Mesendoderm (in vitro differentiated cells): Measurements from ENCODE around the gene NCKAP1.
"Not testable (repeated sequence)": the region's sequence is repeated elsewhere in the genome, so short reads cannot be mapped to it uniquely, and the experiment has no call there.

Experiments used
- DNase-seq: peaks from one replicate; pipeline ENCODE4 v3.0.0; 2013
- H2AK5ac ChIP-seq: 2 replicates; pipeline ENCODE4 v1.6.1; 2013; ENCODE audit warnings: low read length, inconsistent platforms
- H2BK120ac ChIP-seq: 2 replicates; pipeline ENCODE4 v1.6.1; 2013; ENCODE audit warnings: low read depth, mild to moderate bottlenecking, low read length, moderate library complexity, mixed read lengths
- H2BK15ac ChIP-seq: replicated peaks from 2 replicates; pipeline ENCODE4 v1.6.1; 2013; ENCODE audit warnings: low read depth, mild to moderate bottlenecking, moderate library complexity
- H2BK5ac ChIP-seq: 2 replicates; pipeline ENCODE4 v1.6.1; 2013; ENCODE audit warnings: low read length, inconsistent platforms
- H3K18ac ChIP-seq: 2 replicates; pipeline ENCODE4 v1.6.1; 2013; ENCODE audit warnings: mild to moderate bottlenecking, low read length, mixed read lengths
- H3K23ac ChIP-seq: one replicate; pipeline ENCODE4 v1.6.1; 2013; ENCODE audit warnings: low read length
- H3K27ac ChIP-seq: 2 replicates; pipeline ENCODE4 v1.5.1; 2013; ENCODE audit warnings: low read depth, mild to moderate bottlenecking, inconsistent platforms, low read length, moderate library complexity
- H3K27me3 ChIP-seq: 2 replicates; pipeline ENCODE4 v1.6.1; 2013; ENCODE audit warnings: low read length, control low read depth, mild to moderate bottlenecking, inconsistent platforms; ENCODE audit not compliant: insufficient read depth, poor library complexity
- H3K36me3 ChIP-seq: 2 replicates; pipeline ENCODE4 v1.6.1; 2013; ENCODE audit warnings: low read length, inconsistent platforms; ENCODE audit not compliant: control insufficient read depth, insufficient read depth
- H3K4ac ChIP-seq: one replicate; pipeline ENCODE4 v1.6.1; 2013; ENCODE audit warnings: low read depth, mild to moderate bottlenecking, low read length, moderate library complexity
- H3K4me1 ChIP-seq: 2 replicates; pipeline ENCODE4 v1.6.1; 2013; ENCODE audit warnings: low read depth, low read length, inconsistent platforms; ENCODE audit not compliant: control insufficient read depth
- H3K4me2 ChIP-seq: 2 replicates; pipeline ENCODE4 v1.6.1; 2013; ENCODE audit warnings: low read length
- H3K4me3 ChIP-seq: 2 replicates; pipeline ENCODE4 v1.5.1; 2013; ENCODE audit warnings: mild to moderate bottlenecking, low read length
- H3K56ac ChIP-seq: one replicate; pipeline ENCODE4 v1.6.1; 2013; ENCODE audit warnings: low read length
- H3K79me1 ChIP-seq: 2 replicates; pipeline ENCODE4 v1.6.1; 2013; ENCODE audit warnings: low read length, inconsistent platforms
- H3K79me2 ChIP-seq: 2 replicates; pipeline ENCODE4 v1.6.1; 2013; ENCODE audit warnings: mild to moderate bottlenecking, low read length; ENCODE audit not compliant: control insufficient read depth, insufficient read depth
- H3K9ac ChIP-seq: 2 replicates; pipeline ENCODE4 v1.6.1; 2013; ENCODE audit warnings: low read length, inconsistent platforms
- H4K5ac ChIP-seq: one replicate; pipeline ENCODE4 v1.6.1; 2013; ENCODE audit warnings: low read length
- H4K8ac ChIP-seq: one replicate; pipeline ENCODE4 v1.6.1; 2013; ENCODE audit warnings: low read depth, mild to moderate bottlenecking, control low read depth, low read length, moderate library complexity
- WGBS: extraction: QIAGEN DNeasy Blood & Tissue Kit; methylation state at CpG from one replicate; pipeline ENCODE4 v1.1.7; 2013; ENCODE audit warnings: low lambda C conversion rate, missing lambda C conversion rate; ENCODE audit not compliant: insufficient coverage; ENCODE audit errors: extremely low coverage; 5-methylcytosine and 5-hydroxymethylcytosine counted together

Gene NCKAP1

GRCh38 chr2:183043580-183043979 is 5.3 kb upstream of the NCKAP1 start:
- not testable (repeated sequence) for H3K4ac ChIP-seq, H2BK120ac ChIP-seq, H2BK5ac ChIP-seq, H3K27ac ChIP-seq, H3K4me2 ChIP-seq, H3K79me1 ChIP-seq, H2AK5ac ChIP-seq, H4K8ac ChIP-seq, H3K27me3 ChIP-seq, H4K5ac ChIP-seq, H2BK15ac ChIP-seq, H3K79me2 ChIP-seq, H3K4me1 ChIP-seq, H3K4me3 ChIP-seq, DNase-seq, H3K56ac ChIP-seq, H3K23ac ChIP-seq, H3K36me3 ChIP-seq, H3K9ac ChIP-seq, H3K18ac ChIP-seq
- WGBS = no CpG with 5 or more reads among the region's 8 CpGs

DNA sequence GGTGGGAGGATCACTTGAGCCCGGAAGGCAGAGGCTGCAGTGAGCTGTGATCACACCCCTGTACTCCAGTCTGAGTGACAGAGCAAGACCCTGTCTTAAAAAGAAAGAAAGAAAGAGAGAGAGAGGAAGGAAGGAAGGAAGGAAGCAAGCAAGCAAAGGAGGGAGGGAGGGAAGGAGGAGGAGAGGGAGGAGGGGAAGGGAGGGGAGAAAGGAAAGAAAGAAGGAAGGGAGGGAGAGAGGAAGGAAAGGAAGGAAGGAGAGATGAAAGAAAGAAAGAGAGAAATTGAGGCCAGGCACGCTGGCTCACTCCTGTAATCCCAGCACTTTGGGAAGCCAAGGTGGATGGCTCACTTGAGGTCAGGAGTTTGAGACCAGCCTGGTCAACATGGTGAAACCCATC is 2.3 kb upstream of the NCKAP1 start:
- Histone ChIP-seq H3K79me2 (peaks cover 22% of the 10 kb centered on the region), H3K56ac (no peak overlapping the region), H2BK5ac (no peak overlapping the region), H2AK5ac (no peak overlapping the region), H3K36me3 (no peaks in the 10 kb centered on the region), H3K27me3 (no peaks in the 10 kb centered on the region), H3K4me2 (no peak overlapping the region), H3K4me3 (no peak overlapping the region), H3K4me1 (no peaks in the 10 kb centered on the region), H2BK120ac (no peak overlapping the region), H4K8ac (no peak overlapping the region), H3K79me1 (no peaks in the 10 kb centered on the region), H3K4ac (no peak overlapping the region), H2BK15ac (no peak overlapping the region), H3K27ac (no peak overlapping the region), H3K23ac (no peak overlapping the region), H3K9ac (no peak overlapping the region), H4K5ac (no peak overlapping the region), H3K18ac (no peak overlapping the region)
- no peak for DNase-seq
- WGBS = no CpG with 5 or more reads among the region's 2 CpGs

- peak; percentile 51 for DNase-seq
- no peak overlapping the region for H2AK5ac ChIP-seq
- H4K5ac ChIP-seq = no peak overlapping the region
- H3K4me1 ChIP-seq = no peaks in the 10 kb centered on the region
- peaks cover 41% of the 10 kb centered on the region for H3K79me2 ChIP-seq
- no peak overlapping the region for H2BK15ac ChIP-seq
- H3K9ac ChIP-seq = peak overlapping the region; percentile 91
- H2BK120ac ChIP-seq = no peak overlapping the region
- H3K18ac ChIP-seq = peak overlapping the region; percentile 72
- peak overlapping the region; percentile 85 for H3K23ac ChIP-seq
- H3K4me3 ChIP-seq = peak overlapping the region; percentile 88
- no peaks in the 10 kb centered on the region for H3K36me3 ChIP-seq
- H3K27me3 ChIP-seq = no peaks in the 10 kb centered on the region
- H3K4ac ChIP-seq = peak overlapping the region; percentile 76
- H2BK5ac ChIP-seq = peak overlapping the region; percentile 58
- no CpG with 5 or more reads among the region's 91 CpGs for WGBS
- H4K8ac ChIP-seq = no peak overlapping the region
- no peaks in the 10 kb centered on the region for H3K79me1 ChIP-seq
- H3K27ac ChIP-seq = peak overlapping the region; percentile 74
- peak overlapping the region; percentile 40 for H3K4me2 ChIP-seq
- H3K56ac ChIP-seq = peak overlapping the region; percentile 95
Measured at GRCh38 chr2:183037553-183038340, 510 bp downstream of the NCKAP1 start.

- Histone ChIP-seq H3K4me3 (peak overlapping the region; percentile 88), H3K79me1 (no peaks in the 10 kb centered on the region), H2AK5ac (no peak overlapping the region), H3K18ac (peak overlapping the region; percentile 72), H4K8ac (no peak overlapping the region), H3K23ac (no peak overlapping the region), H2BK15ac (no peak overlapping the region), H3K9ac (peak overlapping the region; percentile 91), H3K36me3 (no peaks in the 10 kb centered on the region), H3K56ac (peak overlapping the region; percentile 95), H3K27ac (peak overlapping the region; percentile 74), H3K79me2 (peaks cover 47% of the 10 kb centered on the region), H3K4ac (peak overlapping the region; percentile 76), H4K5ac (no peak overlapping the region), H2BK120ac (no peak overlapping the region), H3K4me1 (no peaks in the 10 kb centered on the region), H2BK5ac (peak overlapping the region; percentile 47), H3K4me2 (peak overlapping the region; percentile 40), H3K27me3 (no peaks in the 10 kb centered on the region)
- no CpG with 5 or more reads among the region's 4 CpGs for WGBS
- no peak for DNase-seq
Measured at GRCh38 chr2:183037074-183037552, 1.1 kb downstream of the NCKAP1 start.

- peak overlapping the region; percentile 55 for H3K9ac ChIP-seq
- H2BK120ac ChIP-seq = no peak overlapping the region
- peak overlapping the region; percentile 2 for H3K4me3 ChIP-seq
- H3K79me1 ChIP-seq = no peaks in the 10 kb centered on the region
- no peaks in the 10 kb centered on the region for H3K4me1 ChIP-seq
- H3K36me3 ChIP-seq = no peaks in the 10 kb centered on the region
- H3K23ac ChIP-seq = no peak overlapping the region
- no peak overlapping the region for H4K5ac ChIP-seq
- H2BK15ac ChIP-seq = no peak overlapping the region
- H4K8ac ChIP-seq = no peak overlapping the region
- peak overlapping the region; percentile 11 for H3K4me2 ChIP-seq
- H3K79me2 ChIP-seq = peaks cover 55% of the 10 kb centered on the region
- no peak overlapping the region for H3K18ac ChIP-seq
- H2AK5ac ChIP-seq = no peak overlapping the region
- no peaks in the 10 kb centered on the region for H3K27me3 ChIP-seq
- H3K27ac ChIP-seq = no peak overlapping the region
- H2BK5ac ChIP-seq = no peak overlapping the region
- H3K4ac ChIP-seq = no peak overlapping the region
- peak overlapping the region; percentile 71 for H3K56ac ChIP-seq
- WGBS = no CpG with 5 or more reads among the region's 2 CpGs
- no peak for DNase-seq
Measured at GRCh38 chr2:183035954-183036669, 2.1 kb downstream of the NCKAP1 start.
